Endothelial cell of umbilical vein (primary cell): ENCODE measurements around the gene KRT8. TPM values are rescaled to one million over a fixed set of nuclear protein-coding genes. Genes with fewer than 3 reads are reported as not detected.

ENCODE experiments used
- BruUV-seq: library from RNA; stranded (reverse); fragments of 400-500 nt; replicated peaks from 2 replicates; lab custom pipeline; 2021; lab: Mats Ljungman, UMichigan
- CTCF ChIA-PET: fragments of 300-600, 350-600 bp; sonication (Branson Sonifier 250); formaldehyde crosslinking; loops from one replicate; lab custom pipeline; 2021; ENCODE audit warnings: antibody characterized with exemption, inconsistent platforms; lab: Charles Lee
- POLR2A ChIA-PET: fragments of 300-600, 350-600 bp; sonication (Branson Sonifier 250); formaldehyde crosslinking; loops from one replicate; lab custom pipeline; 2021; ENCODE audit warnings: antibody characterized with exemption, inconsistent platforms; lab: Charles Lee
- DNase-seq: peaks from one replicate; pipeline ENCODE4 v3.0.0-alpha.2; 2011; ENCODE audit warnings: low read depth, low spot score
- FAIRE-seq: peaks from 2 replicates; lab custom pipeline; 2011; peaks lifted over from hg19 to GRCh38; lab: Jason Lieb, UNC
- H2AFZ ChIP-seq: 2 replicates; pipeline ENCODE4 v1.6.0; 2012; ENCODE audit warnings: low read depth, low read length, control low read depth, inconsistent platforms
- H3K27ac ChIP-seq: 2 replicates; pipeline ENCODE4 v1.5.1; 2011; ENCODE audit warnings: low read depth, mild to moderate bottlenecking, control low read depth, low read length, moderate library complexity; ENCODE audit not compliant: insufficient read depth
- H3K27me3 ChIP-seq, 2 experiments: 2 replicates each; pipeline versions ENCODE4 v1.6.0 to v1.6.1; 2011; ENCODE audit warnings: low read length in 2 of 2, mixed read lengths in 1 of 2; ENCODE audit not compliant: control insufficient read depth in 2 of 2, insufficient read depth in 2 of 2
- H3K36me3 ChIP-seq, 2 experiments: 2 replicates in 1 of 2; 3 replicates in 1 of 2; pipeline ENCODE4 v1.5.1; 2011; ENCODE audit warnings: low read length in 2 of 2, mild to moderate bottlenecking in 1 of 2, moderate library complexity in 1 of 2; ENCODE audit not compliant: control insufficient read depth in 2 of 2, insufficient read depth in 2 of 2; ENCODE audit errors: extremely low read depth in 1 of 2
- H3K4me1 ChIP-seq: 3 replicates; pipeline ENCODE4 v1.5.1; 2011; ENCODE audit warnings: mild to moderate bottlenecking, low read length; ENCODE audit not compliant: control insufficient read depth, insufficient read depth; ENCODE audit errors: extremely low read depth
- H3K4me2 ChIP-seq: 2 replicates; pipeline ENCODE4 v1.6.1; 2011; ENCODE audit warnings: low read length, control low read depth, mixed read lengths; ENCODE audit not compliant: insufficient read depth
- H3K4me3 ChIP-seq, 3 experiments: fragments of 200-600 bp in 1 of 3; sonication (generic), shearing (Covaris generic) in 1 of 3; replicated peaks in 1 of 3; 2 replicates each; pipeline ENCODE4 v1.5.1; 2011 to 2016; ENCODE audit warnings: control low read depth in 3 of 3, low read length in 3 of 3, mild to moderate bottlenecking in 2 of 3, inconsistent platforms in 1 of 3, low read depth in 1 of 3, moderate library complexity in 1 of 3; ENCODE audit not compliant: insufficient read depth in 1 of 3
- H3K79me2 ChIP-seq: 2 replicates; pipeline ENCODE4 v1.6.0; 2012; ENCODE audit warnings: low read length, inconsistent platforms; ENCODE audit not compliant: control insufficient read depth, insufficient read depth
- H3K9ac ChIP-seq: replicated peaks from 2 replicates; pipeline ENCODE3; 2011; ENCODE audit warnings: low read length, control low read depth; ENCODE audit not compliant: insufficient read depth; ENCODE audit errors: extremely low read depth
- H3K9me1 ChIP-seq: replicated peaks from 3 replicates; pipeline ENCODE4 v1.6.0; 2011; ENCODE audit warnings: mild to moderate bottlenecking, low read length; ENCODE audit not compliant: control insufficient read depth, insufficient read depth; ENCODE audit errors: extremely low read depth
- H3K9me3 ChIP-seq: replicated peaks from 2 replicates; pipeline ENCODE4 v1.5.1; 2012; ENCODE audit warnings: low read length, inconsistent platforms; ENCODE audit not compliant: control insufficient read depth, insufficient read depth
- H4K20me1 ChIP-seq: replicated peaks from 2 replicates; pipeline ENCODE3; 2011; ENCODE audit warnings: mild to moderate bottlenecking, low read length; ENCODE audit not compliant: control insufficient read depth, insufficient read depth; ENCODE audit errors: extremely low read depth
- EZH2 ChIP-seq: IDR thresholded peaks from 2 replicates; pipeline ENCODE4 v1.6.1; 2012; ENCODE audit warnings: borderline replicate concordance, low read depth, mild to moderate bottlenecking, moderate library complexity, low read length, inconsistent platforms; ENCODE audit not compliant: severe bottlenecking
- FOS ChIP-seq: IDR thresholded peaks from 2 replicates; pipeline ENCODE4 v1.6.1; 2011; ENCODE audit warnings: mild to moderate bottlenecking, low read length, moderate library complexity, borderline replicate concordance; ENCODE audit not compliant: insufficient read depth
- GATA2 ChIP-seq: IDR thresholded peaks from 2 replicates; pipeline ENCODE4 v1.7.0; 2011; ENCODE audit warnings: low read depth, mild to moderate bottlenecking, moderate library complexity, mixed read lengths, low read length; ENCODE audit not compliant: insufficient read length, insufficient read depth
- JUN ChIP-seq: IDR thresholded peaks from 2 replicates; pipeline ENCODE4 v1.6.1; 2011; ENCODE audit warnings: borderline replicate concordance, low read depth; ENCODE audit not compliant: insufficient read length, insufficient read depth
- MAX ChIP-seq: IDR thresholded peaks from 2 replicates; pipeline ENCODE4 v1.6.1; 2011; ENCODE audit not compliant: insufficient read depth, insufficient read length
- MYC ChIP-seq: IDR thresholded peaks from one replicate; pipeline ENCODE4 v1.6.1; 2011; ENCODE audit warnings: mild to moderate bottlenecking, low read depth, low read length
- POLR2A ChIP-seq: IDR thresholded peaks from 2 replicates; pipeline ENCODE4 v1.6.1; 2012; ENCODE audit warnings: low read depth, mild to moderate bottlenecking, control low read depth, low read length
- dilution Hi-C: fragments of 300-500 bp; cut with MboI; formaldehyde crosslinking; loops from one replicate; pipeline ENCODE4 v1.15.0; 2019; ENCODE audit warnings: low sequenced_read_pairs; ENCODE audit not compliant: extremely low pct_ligation_motif_present
- intact Hi-C: fragments of 100-400 bp; cut with micrococcal nuclease; formaldehyde crosslinking; loops from one replicate; pipeline ENCODE4 v1.10.0; 2022
- polyA plus RNA-seq, 4 experiments: library from polyadenylated mRNA; depleted of rRNA in 3 of 4; stranded (reverse) in 3 of 4; unstranded in 1 of 4; fragments of >200 nt; gene quantifications; 2 replicates each; pipeline versions ENCODE4 v1.2.1 to v1.2.3, GENCODE V29; 2011 to 2012; ENCODE audit warnings: missing spikeins in 1 of 4
- total RNA-seq: library from RNA; stranded (reverse); gene quantifications from 2 replicates; pipeline ENCODE4 v1.2.3, GENCODE V29; 2021
- TF ChIP-seq, protein P1 (sequence below), 2 donors: IDR thresholded peaks; 1 replicate in 1 of 2; 2 replicates in 1 of 2; pipeline ENCODE4 v1.5.1; 2011; ENCODE audit warnings: low read length in 2 of 2, mild to moderate bottlenecking in 2 of 2, moderate library complexity in 2 of 2, control low read depth in 1 of 2, inconsistent platforms in 1 of 2, low read depth in 1 of 2; ENCODE audit not compliant: insufficient read depth in 1 of 2; ENCODE audit errors: extremely low read depth in 1 of 2

Gene KRT8
- total and polyA plus RNA-seq, 2 donors (not counting 3 experiments of a cell fraction or from before 2014, with no cell fraction given) = 23.5 to 31.7 TPM

DNA sequence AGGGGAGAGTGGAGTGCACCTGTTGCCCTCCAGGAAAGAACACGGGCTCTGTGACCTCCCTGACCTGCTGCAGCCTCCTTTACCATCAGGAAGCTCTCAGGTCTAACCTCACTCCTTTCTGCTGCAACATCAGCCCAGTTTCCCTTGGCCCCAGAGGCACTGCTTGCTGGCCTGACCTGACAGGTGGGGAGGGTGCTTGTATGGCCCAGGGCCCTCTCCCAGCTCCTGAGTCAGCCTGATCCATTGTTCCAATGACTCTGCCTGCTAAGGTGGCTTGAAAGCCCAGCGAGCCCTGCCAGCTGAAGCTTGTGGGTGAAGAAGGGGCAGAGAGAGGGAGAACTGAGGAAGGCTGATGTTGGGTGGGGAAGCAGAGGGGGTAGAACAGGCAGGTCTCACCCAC is 42.9 kb downstream of the KRT8 start:
- FAIRE-seq (no peak), DNase-seq (no peak)
- H3K9me1 ChIP-seq = no peaks in the 10 kb centered on the region
- no peaks in the 10 kb centered on the region for H4K20me1 ChIP-seq
- no peak overlapping the region for H2AFZ ChIP-seq
- no TSS peak for BruUV-seq
- no peaks in the 10 kb centered on the region for H3K9me3 ChIP-seq
- peaks cover 0 to 3% of the 10 kb centered on the region in 2 experiments for H3K27me3 ChIP-seq
- H3K27ac ChIP-seq = no peak overlapping the region
- no peaks in the 10 kb centered on the region for H3K4me1 ChIP-seq
- H3K4me3 ChIP-seq = no peak overlapping the region
- dilution Hi-C loops (no loop called here), intact Hi-C loops (loop anchor here (10.0 kb wide), 1 partner anchor 167 kb away; no protein-coding TSS in a partner anchor)
- no peak overlapping the region for H3K4me2 ChIP-seq
- H3K36me3 ChIP-seq = no peaks in the 10 kb centered on the region
- POLR2A ChIA-PET = no interaction called here
- TF ChIP-seq POLR2A = no peak
- TF ChIP-seq MYC = no peak
- TF ChIP-seq MAX = no peak
- TF ChIP-seq, protein P1, sequence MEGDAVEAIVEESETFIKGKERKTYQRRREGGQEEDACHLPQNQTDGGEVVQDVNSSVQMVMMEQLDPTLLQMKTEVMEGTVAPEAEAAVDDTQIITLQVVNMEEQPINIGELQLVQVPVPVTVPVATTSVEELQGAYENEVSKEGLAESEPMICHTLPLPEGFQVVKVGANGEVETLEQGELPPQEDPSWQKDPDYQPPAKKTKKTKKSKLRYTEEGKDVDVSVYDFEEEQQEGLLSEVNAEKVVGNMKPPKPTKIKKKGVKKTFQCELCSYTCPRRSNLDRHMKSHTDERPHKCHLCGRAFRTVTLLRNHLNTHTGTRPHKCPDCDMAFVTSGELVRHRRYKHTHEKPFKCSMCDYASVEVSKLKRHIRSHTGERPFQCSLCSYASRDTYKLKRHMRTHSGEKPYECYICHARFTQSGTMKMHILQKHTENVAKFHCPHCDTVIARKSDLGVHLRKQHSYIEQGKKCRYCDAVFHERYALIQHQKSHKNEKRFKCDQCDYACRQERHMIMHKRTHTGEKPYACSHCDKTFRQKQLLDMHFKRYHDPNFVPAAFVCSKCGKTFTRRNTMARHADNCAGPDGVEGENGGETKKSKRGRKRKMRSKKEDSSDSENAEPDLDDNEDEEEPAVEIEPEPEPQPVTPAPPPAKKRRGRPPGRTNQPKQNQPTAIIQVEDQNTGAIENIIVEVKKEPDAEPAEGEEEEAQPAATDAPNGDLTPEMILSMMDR (IDR thresholded peaks at IDR 0.05; ENCODE audit: extremely low read depth in 1 of 2, insufficient read depth in 1 of 2, low read depth in 1 of 2, low read length in 2 of 2) = no peak
- no peak for TF ChIP-seq FOS
- no peak for TF ChIP-seq JUN
- TF ChIP-seq EZH2 = no peak
- TF ChIP-seq GATA2 = no peak
- no peaks in the 10 kb centered on the region for H3K79me2 ChIP-seq
- H3K9ac ChIP-seq = no peak overlapping the region
- CTCF ChIA-PET = interaction anchor here (1.0 to 1.4 kb wide), 3 partner anchors 9 to 278 kb away, joined by 3 to 5 read pairs (median 5); no protein-coding TSS in a partner anchor
